Neural cell (in vitro differentiated cells): ENCODE data around the gene ZNF608. TPM values are rescaled to one million over a fixed set of nuclear protein-coding genes. Genes with fewer than 3 reads are reported as not detected.

Source experiments
- H2AFZ ChIP-seq: fragments of 200-600, 300-800 bp; sonication (generic), shearing (Covaris generic); 2 replicates; pipeline ENCODE4 v1.6.0; 2014; ENCODE audit warnings: low read depth, mild to moderate bottlenecking, antibody characterized with exemption, low read length, moderate library complexity
- H3F3A ChIP-seq: fragments of 200-600 bp; shearing (Covaris generic); 2 replicates; pipeline ENCODE4 v1.6.1; 2016; ENCODE audit warnings: mild to moderate bottlenecking, moderate library complexity, mixed read lengths, antibody characterized with exemption, low read length; ENCODE audit not compliant: insufficient read depth, poor library complexity, severe bottlenecking
- H3K27ac ChIP-seq: fragments of 200-600, 300-800 bp; sonication (generic), shearing (Covaris generic); 2 replicates; pipeline ENCODE4 v1.5.1; 2014; ENCODE audit warnings: mild to moderate bottlenecking, low read length, moderate library complexity
- H3K27me3 ChIP-seq: fragments of 300-800, 200-600 bp; sonication (generic), shearing (Covaris generic); 2 replicates; pipeline ENCODE4 v1.6.0; 2014; ENCODE audit warnings: mild to moderate bottlenecking, low read depth, low read length, moderate library complexity; ENCODE audit not compliant: insufficient read depth
- H3K36me3 ChIP-seq: fragments of 300-800, 200-600 bp; sonication (generic), shearing (Covaris generic); 2 replicates; pipeline ENCODE4 v1.5.1; 2014; ENCODE audit warnings: mild to moderate bottlenecking, antibody characterized with exemption, low read length, moderate library complexity; ENCODE audit not compliant: insufficient read depth
- H3K4me2 ChIP-seq: fragments of 300-800, 200-600 bp; sonication (generic), shearing (Covaris generic); 2 replicates; pipeline ENCODE4 v1.6.0; 2014; ENCODE audit warnings: mild to moderate bottlenecking, low read length
- H3K4me3 ChIP-seq: fragments of 300-800, 200-600 bp; sonication (generic), shearing (Covaris generic); 2 replicates; pipeline ENCODE4 v1.5.1; 2014; ENCODE audit warnings: mild to moderate bottlenecking, low read length, moderate library complexity
- H3K79me2 ChIP-seq: fragments of 200-600 bp; shearing (Covaris generic); replicated peaks from 2 replicates; pipeline ENCODE4 v1.6.0; 2014; ENCODE audit warnings: mild to moderate bottlenecking, low read length, moderate library complexity; ENCODE audit not compliant: insufficient read depth
- H3K9ac ChIP-seq: fragments of 300-800, 200-600 bp; sonication (generic), shearing (Covaris generic); 2 replicates; pipeline ENCODE4 v1.6.1; 2016; ENCODE audit warnings: mild to moderate bottlenecking, low read length, mixed read lengths
- H3K9me2 ChIP-seq: fragments of 200-600 bp; shearing (Covaris generic); 2 replicates; pipeline ENCODE4 v1.6.1; 2016; ENCODE audit warnings: mild to moderate bottlenecking, low read length, mixed read lengths; ENCODE audit not compliant: insufficient read depth
- H3K9me3 ChIP-seq: fragments of 200-600, 300-800 bp; sonication (generic), shearing (Covaris generic); 2 replicates; pipeline ENCODE4 v1.6.1; 2016; ENCODE audit warnings: mild to moderate bottlenecking, mixed run types, low read length, moderate library complexity, mixed read lengths
- H4K20me1 ChIP-seq: fragments of 200-600 bp; shearing (Covaris generic); 2 replicates; pipeline ENCODE4 v1.6.1; 2016; ENCODE audit warnings: mild to moderate bottlenecking, mixed run types; ENCODE audit not compliant: insufficient read depth
- EP300 ChIP-seq: fragments of 450-650 bp; conservative IDR thresholded peaks from 2 replicates; pipeline ENCODE4 v1.6.1; 2014; ENCODE audit warnings: antibody characterized with exemption, mild to moderate bottlenecking, moderate library complexity; ENCODE audit not compliant: poor library complexity, severe bottlenecking
- EZH2 ChIP-seq: fragments of 200-600, 300-800 bp; shearing (Covaris generic), sonication (generic); IDR thresholded peaks from 2 replicates; pipeline ENCODE4 v1.6.1; 2014; ENCODE audit warnings: antibody characterized with exemption, low read length, borderline replicate concordance, mild to moderate bottlenecking; ENCODE audit not compliant: insufficient read depth, poor library complexity, severe bottlenecking
- MXI1 ChIP-seq: fragments of 450-650 bp; conservative IDR thresholded peaks from 2 replicates; pipeline ENCODE4 v1.6.1; 2014; ENCODE audit warnings: antibody characterized with exemption, mild to moderate bottlenecking; ENCODE audit not compliant: poor library complexity, severe bottlenecking
- POLR2AphosphoS5 ChIP-seq: IDR thresholded peaks from 2 replicates; pipeline ENCODE4 v1.6.1; 2012
- RAD21 ChIP-seq: fragments of 450-650 bp; conservative IDR thresholded peaks from 2 replicates; pipeline ENCODE4 v1.6.1; 2014; ENCODE audit warnings: antibody characterized with exemption, mild to moderate bottlenecking, moderate library complexity
- SMC3 ChIP-seq: fragments of 450-650 bp; conservative IDR thresholded peaks from 2 replicates; pipeline ENCODE4 v1.6.1; 2014; ENCODE audit warnings: antibody characterized with exemption, mild to moderate bottlenecking, moderate library complexity; ENCODE audit not compliant: poor library complexity
- TAF1 ChIP-seq: IDR thresholded peaks from 2 replicates; pipeline ENCODE4 v1.6.1; 2012; ENCODE audit warnings: low read depth
- polyA plus RNA-seq: library from polyadenylated mRNA; depleted of rRNA; stranded (reverse); fragments of >200 nt; gene quantifications from 2 replicates; pipeline ENCODE4 v1.2.3, GENCODE V29; 2014
- TF ChIP-seq, protein P1 (sequence below): IDR thresholded peaks from 2 replicates; pipeline ENCODE4 v1.6.1; 2012; ENCODE audit warnings: borderline replicate concordance
- TF ChIP-seq, protein P2 (sequence below): fragments of 450-650 bp; IDR thresholded peaks from 2 replicates; pipeline ENCODE4 v1.5.1; 2014; ENCODE audit warnings: antibody characterized with exemption, mild to moderate bottlenecking, moderate library complexity; ENCODE audit not compliant: poor library complexity, severe bottlenecking

Gene ZNF608
- polyA plus RNA-seq, 1 donor from 2014 or later, result 32.4 TPM

DNA sequence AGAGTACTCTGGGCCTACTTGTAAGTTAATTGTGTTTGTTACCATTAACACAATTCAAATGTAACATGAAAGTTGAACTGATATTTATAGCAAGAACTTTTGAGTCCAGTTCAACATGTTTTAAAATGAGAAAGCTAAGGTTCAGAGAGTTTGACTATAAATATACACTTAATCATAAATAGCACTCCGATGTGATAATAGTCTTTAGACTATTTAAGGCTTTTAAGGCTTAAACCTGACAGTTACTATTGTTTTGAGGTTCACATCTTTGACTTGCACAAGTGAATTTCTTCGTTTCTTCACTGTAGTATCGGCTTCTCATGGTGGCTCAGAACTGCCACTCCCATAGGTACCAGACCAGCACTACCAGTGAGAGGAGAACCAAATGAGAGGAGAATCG is 42.4 kb downstream of the ZNF608 start:
- H4K20me1 ChIP-seq, result no peaks in the 10 kb centered on the region
- H3K9ac ChIP-seq, result no peak overlapping the region
- H3F3A ChIP-seq, result peaks cover 6% of the 10 kb centered on the region
- TF ChIP-seq, protein P1, sequence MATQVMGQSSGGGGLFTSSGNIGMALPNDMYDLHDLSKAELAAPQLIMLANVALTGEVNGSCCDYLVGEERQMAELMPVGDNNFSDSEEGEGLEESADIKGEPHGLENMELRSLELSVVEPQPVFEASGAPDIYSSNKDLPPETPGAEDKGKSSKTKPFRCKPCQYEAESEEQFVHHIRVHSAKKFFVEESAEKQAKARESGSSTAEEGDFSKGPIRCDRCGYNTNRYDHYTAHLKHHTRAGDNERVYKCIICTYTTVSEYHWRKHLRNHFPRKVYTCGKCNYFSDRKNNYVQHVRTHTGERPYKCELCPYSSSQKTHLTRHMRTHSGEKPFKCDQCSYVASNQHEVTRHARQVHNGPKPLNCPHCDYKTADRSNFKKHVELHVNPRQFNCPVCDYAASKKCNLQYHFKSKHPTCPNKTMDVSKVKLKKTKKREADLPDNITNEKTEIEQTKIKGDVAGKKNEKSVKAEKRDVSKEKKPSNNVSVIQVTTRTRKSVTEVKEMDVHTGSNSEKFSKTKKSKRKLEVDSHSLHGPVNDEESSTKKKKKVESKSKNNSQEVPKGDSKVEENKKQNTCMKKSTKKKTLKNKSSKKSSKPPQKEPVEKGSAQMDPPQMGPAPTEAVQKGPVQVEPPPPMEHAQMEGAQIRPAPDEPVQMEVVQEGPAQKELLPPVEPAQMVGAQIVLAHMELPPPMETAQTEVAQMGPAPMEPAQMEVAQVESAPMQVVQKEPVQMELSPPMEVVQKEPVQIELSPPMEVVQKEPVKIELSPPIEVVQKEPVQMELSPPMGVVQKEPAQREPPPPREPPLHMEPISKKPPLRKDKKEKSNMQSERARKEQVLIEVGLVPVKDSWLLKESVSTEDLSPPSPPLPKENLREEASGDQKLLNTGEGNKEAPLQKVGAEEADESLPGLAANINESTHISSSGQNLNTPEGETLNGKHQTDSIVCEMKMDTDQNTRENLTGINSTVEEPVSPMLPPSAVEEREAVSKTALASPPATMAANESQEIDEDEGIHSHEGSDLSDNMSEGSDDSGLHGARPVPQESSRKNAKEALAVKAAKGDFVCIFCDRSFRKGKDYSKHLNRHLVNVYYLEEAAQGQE, result no peak
- TF ChIP-seq EP300, result no peak
- TF ChIP-seq EZH2, result no peak
- TF ChIP-seq RAD21, result no peak
- no peak for TF ChIP-seq POLR2AphosphoS5
- TF ChIP-seq TAF1, result no peak
- no peak for TF ChIP-seq SMC3
- TF ChIP-seq, protein P2, sequence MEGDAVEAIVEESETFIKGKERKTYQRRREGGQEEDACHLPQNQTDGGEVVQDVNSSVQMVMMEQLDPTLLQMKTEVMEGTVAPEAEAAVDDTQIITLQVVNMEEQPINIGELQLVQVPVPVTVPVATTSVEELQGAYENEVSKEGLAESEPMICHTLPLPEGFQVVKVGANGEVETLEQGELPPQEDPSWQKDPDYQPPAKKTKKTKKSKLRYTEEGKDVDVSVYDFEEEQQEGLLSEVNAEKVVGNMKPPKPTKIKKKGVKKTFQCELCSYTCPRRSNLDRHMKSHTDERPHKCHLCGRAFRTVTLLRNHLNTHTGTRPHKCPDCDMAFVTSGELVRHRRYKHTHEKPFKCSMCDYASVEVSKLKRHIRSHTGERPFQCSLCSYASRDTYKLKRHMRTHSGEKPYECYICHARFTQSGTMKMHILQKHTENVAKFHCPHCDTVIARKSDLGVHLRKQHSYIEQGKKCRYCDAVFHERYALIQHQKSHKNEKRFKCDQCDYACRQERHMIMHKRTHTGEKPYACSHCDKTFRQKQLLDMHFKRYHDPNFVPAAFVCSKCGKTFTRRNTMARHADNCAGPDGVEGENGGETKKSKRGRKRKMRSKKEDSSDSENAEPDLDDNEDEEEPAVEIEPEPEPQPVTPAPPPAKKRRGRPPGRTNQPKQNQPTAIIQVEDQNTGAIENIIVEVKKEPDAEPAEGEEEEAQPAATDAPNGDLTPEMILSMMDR, result no peak
- no peak for TF ChIP-seq MXI1
- H3K27me3 ChIP-seq, result no peaks in the 10 kb centered on the region
- H3K9me3 ChIP-seq, result no peaks in the 10 kb centered on the region
- H2AFZ ChIP-seq, result no peak overlapping the region
- H3K4me3 ChIP-seq, result no peak overlapping the region
- H3K4me2 ChIP-seq, result no peak overlapping the region
- peaks cover 8% of the 10 kb centered on the region for H3K36me3 ChIP-seq
- H3K27ac ChIP-seq, result no peak overlapping the region
- H3K9me2 ChIP-seq, result no peaks in the 10 kb centered on the region
- H3K79me2 ChIP-seq, result peaks cover 81% of the 10 kb centered on the region

DNA sequence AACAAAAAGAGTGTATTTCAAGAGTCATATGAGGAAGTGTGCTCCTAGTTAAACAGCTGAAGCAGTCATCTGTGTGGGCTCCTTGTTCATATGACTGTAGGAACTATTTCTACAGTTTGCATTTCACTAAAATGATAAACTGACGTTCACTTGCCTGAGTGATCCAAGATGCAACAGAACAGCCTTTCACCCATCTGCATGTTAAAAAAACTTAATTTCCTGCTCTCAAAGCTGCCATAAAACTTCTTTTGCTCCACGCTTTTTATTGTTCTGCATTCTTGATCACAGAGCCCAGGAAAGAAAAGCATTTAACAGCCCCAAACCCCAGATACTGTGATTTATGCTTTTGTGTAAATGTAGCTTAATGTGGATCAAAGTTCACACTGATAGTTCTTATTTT is 43.9 kb downstream of the ZNF608 start:
- Histone ChIP-seq H3K27ac (no peak overlapping the region), H3K4me2 (no peak overlapping the region), H4K20me1 (no peaks in the 10 kb centered on the region), H3K9me2 (no peaks in the 10 kb centered on the region), H3K9ac (no peak overlapping the region), H3K4me3 (no peak overlapping the region), H3F3A (peaks cover 6% of the 10 kb centered on the region), H3K79me2 (peaks cover 73% of the 10 kb centered on the region), H3K9me3 (no peaks in the 10 kb centered on the region), H3K27me3 (no peaks in the 10 kb centered on the region), H3K36me3 (peaks cover 8% of the 10 kb centered on the region), H2AFZ (no peak overlapping the region)
- TF ChIP-seq, protein P2, result no peak
- no peak for TF ChIP-seq SMC3
- no peak for TF ChIP-seq EZH2
- TF ChIP-seq, protein P1, result no peak
- no peak for TF ChIP-seq TAF1
- TF ChIP-seq POLR2AphosphoS5, result no peak
- no peak for TF ChIP-seq RAD21
